ENCODE measurements around the gene TIMP3.

- TF ChIP-seq GATA3 (IDR thresholded peaks at IDR 0.05; ENCODE audit: low read depth, low read length), result no peak
- TF ChIP-seq GATA2 (IDR thresholded peaks at IDR 0.05; ENCODE audit: low read depth, low read length), result no peak
Measured at GRCh38 chr22:32761251-32761903, 40.1 kb upstream of the TIMP3 start.

All from SH-SY5Y (cell line).